PC-3 (cell line): ENCODE results near the gene TSFM. TPM values are rescaled to one million over a fixed set of nuclear protein-coding genes. Genes with fewer than 3 reads are reported as not detected.

Source experiments
- ATAC-seq: fragments of 200-7000 bp; cut with Tn5 transposase; 2 replicates; pipeline ENCODE4 v1.9.1; 2020; ENCODE audit warnings: mild to moderate bottlenecking, moderate library complexity
- BruUV-seq: library from RNA; stranded (reverse); fragments of 400-500 nt; replicated peaks from 2 replicates; lab custom pipeline; 2021; lab: Mats Ljungman, UMichigan
- CTCF ChIA-PET: fragments of 300-600 bp; sonication (Branson Sonifier 250); formaldehyde crosslinking; loops from one replicate; lab custom pipeline; 2022; ENCODE audit warnings: antibody characterized with exemption; lab: Charles Lee
- POLR2A ChIA-PET: fragments of 300-600 bp; sonication (Branson Sonifier 250); formaldehyde crosslinking; loops from one replicate; lab custom pipeline; 2022; ENCODE audit warnings: antibody characterized with exemption; ENCODE audit not compliant: unreplicated experiment; lab: Charles Lee
- DNase-seq: peaks from one replicate; pipeline ENCODE4 v3.0.0-alpha.2; 2015
- H2AFZ ChIP-seq: fragments of 300-600 bp; sonication (generic); 2 replicates; pipeline ENCODE4 v1.6.0; 2016; ENCODE audit warnings: antibody characterized with exemption, low read length
- H3F3A ChIP-seq: fragments of 300-600 bp; sonication (generic); one replicate; pipeline ENCODE4 v1.6.0; 2017; ENCODE audit warnings: antibody characterized with exemption, low read length, control low read depth, mild to moderate bottlenecking; ENCODE audit not compliant: unreplicated experiment
- H3K27ac ChIP-seq: fragments of 300-600 bp; sonication (generic); 2 replicates; pipeline ENCODE4 v1.5.1; 2016; ENCODE audit warnings: mild to moderate bottlenecking, low read length
- H3K27me3 ChIP-seq: fragments of 300-600 bp; sonication (generic); 2 replicates; pipeline ENCODE4 v1.6.1; 2016; ENCODE audit warnings: low read length, mixed read lengths
- H3K36me3 ChIP-seq: fragments of 300-600 bp; sonication (generic); 2 replicates; pipeline ENCODE4 v1.6.1; 2016; ENCODE audit warnings: low read depth, mixed run types, low read length, mixed read lengths
- H3K4me1 ChIP-seq: fragments of 300-600 bp; sonication (generic); 2 replicates; pipeline ENCODE4 v1.5.1; 2016; ENCODE audit warnings: low read length; ENCODE audit not compliant: insufficient read depth
- H3K4me2 ChIP-seq: fragments of 300-600 bp; sonication (generic); 2 replicates; pipeline ENCODE4 v1.6.0; 2016; ENCODE audit warnings: low read length
- H3K4me3 ChIP-seq: fragments of 300-600 bp; sonication (generic); 2 replicates; pipeline ENCODE4 v1.5.1; 2016; ENCODE audit warnings: mild to moderate bottlenecking, low read length, mixed read lengths
- H3K79me2 ChIP-seq: fragments of 300-600 bp; sonication (generic); 2 replicates; pipeline ENCODE4 v1.6.1; 2017; ENCODE audit warnings: low read length, mixed read lengths
- H3K9ac ChIP-seq: fragments of 300-600 bp; sonication (generic); 2 replicates; pipeline ENCODE4 v1.6.0; 2016; ENCODE audit warnings: mild to moderate bottlenecking, low read length
- H3K9me2 ChIP-seq: fragments of 300-600 bp; sonication (generic); replicated peaks from 2 replicates; pipeline ENCODE4 v1.6.1; 2016; ENCODE audit warnings: mixed run types, low read length, mixed read lengths
- H3K9me3 ChIP-seq: fragments of 300-600 bp; sonication (generic); 2 replicates; pipeline ENCODE4 v1.6.1; 2016; ENCODE audit warnings: low read length, mixed read lengths
- H4K20me1 ChIP-seq: fragments of 300-600 bp; sonication (generic); 2 replicates; pipeline ENCODE4 v1.6.1; 2016; ENCODE audit warnings: low read length, mixed read lengths
- EZH2 ChIP-seq: fragments of 300-600 bp; sonication (generic); IDR thresholded peaks from one replicate; pipeline ENCODE4 v1.6.1; 2017; ENCODE audit warnings: antibody characterized with exemption, mild to moderate bottlenecking, low read length; ENCODE audit not compliant: unreplicated experiment
- EZH2phosphoT487 ChIP-seq: fragments of 300-600 bp; sonication (generic); IDR thresholded peaks from 2 replicates; pipeline ENCODE4 v1.6.1; 2018; ENCODE audit warnings: mild to moderate bottlenecking, antibody characterized with exemption, low read length, borderline replicate concordance
- intact Hi-C: fragments of 100-400 bp; cut with micrococcal nuclease; formaldehyde crosslinking; loops from 2 replicates; pipeline ENCODE4 v1.9.0; 2023
- total RNA-seq: library from RNA; depleted of rRNA; stranded (reverse); fragments of >200 nt; gene quantifications from 2 replicates; pipeline ENCODE4 v1.2.3, GENCODE V29; 2014
- TF ChIP-seq, protein P1 (sequence below): fragments of 300-600 bp; sonication (generic); conservative IDR thresholded peaks from 2 replicates; pipeline ENCODE4 v1.5.1; 2017; ENCODE audit warnings: antibody characterized with exemption, low read depth, mild to moderate bottlenecking, low read length

The TSFM gene
- total RNA-seq, 1 experiment from 2014 or later = 63.0 TPM

DNA sequence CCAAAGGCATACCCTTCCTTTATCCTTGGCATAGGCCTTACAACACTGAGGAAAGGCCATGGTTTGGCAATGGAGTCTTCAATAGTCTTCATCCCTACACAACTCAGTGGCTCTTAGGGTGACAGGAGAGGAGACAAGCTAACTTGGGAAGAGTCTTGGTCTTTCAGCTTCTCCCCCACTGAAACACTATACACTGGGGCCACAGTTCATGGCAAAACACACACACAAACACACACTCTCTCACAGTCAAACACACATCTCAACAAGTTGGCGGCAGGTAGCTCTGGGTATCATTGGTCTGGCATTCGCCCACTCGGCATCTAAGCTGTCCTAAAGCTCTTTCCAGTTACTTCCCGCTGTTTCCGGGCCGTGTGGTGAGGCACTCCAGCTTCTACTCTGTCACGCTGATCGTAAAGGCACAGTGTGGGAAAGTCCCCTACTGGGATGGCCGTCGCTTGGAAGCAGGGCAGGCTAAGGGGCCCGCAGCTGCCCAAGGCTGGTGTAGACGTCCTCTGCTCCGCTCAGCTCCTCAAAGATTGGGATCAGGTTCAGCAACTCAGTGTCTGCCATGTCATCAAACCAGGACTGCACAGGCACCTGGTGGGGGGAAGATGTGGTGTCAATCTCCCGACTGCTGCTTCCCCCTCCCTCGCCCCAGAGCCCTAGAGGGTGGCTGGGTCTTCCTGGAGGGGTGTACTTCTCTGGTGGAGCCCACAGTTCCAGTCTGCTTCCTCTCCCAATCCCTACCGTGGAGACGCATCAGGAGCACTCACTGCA lies 40.7 kb downstream of the TSFM start:
- no peaks in the 10 kb centered on the region for H3K9me3 ChIP-seq
- no peaks in the 10 kb centered on the region for H3K9me2 ChIP-seq
- H3K27ac ChIP-seq = no peak overlapping the region
- ChIA-PET POLR2A (no interaction called here), CTCF (no interaction called here)
- H3F3A ChIP-seq = no peaks in the 10 kb centered on the region
- peaks cover 5% of the 10 kb centered on the region; the same call in 1 of the 2 replicates for H3K4me1 ChIP-seq
- ATAC-seq = no peak
- no peak overlapping the region for H2AFZ ChIP-seq
- H3K4me2 ChIP-seq = no peak overlapping the region
- H3K27me3 ChIP-seq = no peaks in the 10 kb centered on the region
- no peaks in the 10 kb centered on the region for H3K79me2 ChIP-seq
- no peaks in the 10 kb centered on the region for H4K20me1 ChIP-seq
- no TSS peak for BruUV-seq
- intact Hi-C loops = no loop called here
- H3K9ac ChIP-seq = no peak overlapping the region
- no peak for DNase-seq
- TF ChIP-seq, protein P1, sequence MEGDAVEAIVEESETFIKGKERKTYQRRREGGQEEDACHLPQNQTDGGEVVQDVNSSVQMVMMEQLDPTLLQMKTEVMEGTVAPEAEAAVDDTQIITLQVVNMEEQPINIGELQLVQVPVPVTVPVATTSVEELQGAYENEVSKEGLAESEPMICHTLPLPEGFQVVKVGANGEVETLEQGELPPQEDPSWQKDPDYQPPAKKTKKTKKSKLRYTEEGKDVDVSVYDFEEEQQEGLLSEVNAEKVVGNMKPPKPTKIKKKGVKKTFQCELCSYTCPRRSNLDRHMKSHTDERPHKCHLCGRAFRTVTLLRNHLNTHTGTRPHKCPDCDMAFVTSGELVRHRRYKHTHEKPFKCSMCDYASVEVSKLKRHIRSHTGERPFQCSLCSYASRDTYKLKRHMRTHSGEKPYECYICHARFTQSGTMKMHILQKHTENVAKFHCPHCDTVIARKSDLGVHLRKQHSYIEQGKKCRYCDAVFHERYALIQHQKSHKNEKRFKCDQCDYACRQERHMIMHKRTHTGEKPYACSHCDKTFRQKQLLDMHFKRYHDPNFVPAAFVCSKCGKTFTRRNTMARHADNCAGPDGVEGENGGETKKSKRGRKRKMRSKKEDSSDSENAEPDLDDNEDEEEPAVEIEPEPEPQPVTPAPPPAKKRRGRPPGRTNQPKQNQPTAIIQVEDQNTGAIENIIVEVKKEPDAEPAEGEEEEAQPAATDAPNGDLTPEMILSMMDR = no peak
- TF ChIP-seq EZH2 = no peak
- no peak for TF ChIP-seq EZH2phosphoT487
- H3K4me3 ChIP-seq = no peak overlapping the region
- H3K36me3 ChIP-seq = peaks cover 31% of the 10 kb centered on the region

DNA sequence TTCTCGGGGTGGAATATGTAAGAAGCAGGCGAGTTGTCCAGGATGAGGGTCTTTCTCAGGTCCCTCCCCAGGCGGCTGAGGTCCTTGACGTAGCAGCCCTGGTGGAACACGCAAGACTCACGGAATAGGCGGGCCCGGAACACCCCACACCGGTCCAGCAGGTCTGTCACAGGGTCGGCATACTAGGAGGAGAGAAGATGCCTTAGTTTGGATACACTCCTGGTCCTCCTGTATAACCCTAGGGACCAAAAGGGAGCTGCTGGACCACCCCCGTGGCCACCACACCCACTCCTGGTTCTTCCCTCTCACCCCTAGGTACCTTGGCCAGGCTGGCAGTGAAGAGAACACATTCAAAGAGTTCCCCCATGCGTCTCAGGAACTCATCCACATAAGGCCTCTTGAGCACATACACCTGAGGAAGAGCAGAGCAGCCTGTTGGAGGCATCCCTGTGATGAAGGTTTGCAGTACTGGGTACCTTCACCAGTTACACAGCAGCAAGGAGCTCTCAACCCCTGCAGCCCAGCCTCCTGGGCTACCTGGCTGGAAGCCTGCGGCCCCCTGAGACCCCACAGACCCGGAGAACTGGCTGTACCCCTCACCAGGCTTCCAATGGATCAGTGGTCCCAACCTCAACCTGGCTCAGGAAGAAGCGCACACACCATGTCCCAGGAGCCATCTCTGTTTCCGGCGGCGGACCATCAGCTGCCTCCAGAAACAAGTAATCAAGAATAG lies 41.5 kb downstream of the TSFM start:
- no TSS peak for BruUV-seq
- ATAC-seq (no peak), DNase-seq (no peak)
- Histone ChIP-seq H3F3A (peaks cover 3% of the 10 kb centered on the region), H4K20me1 (no peaks in the 10 kb centered on the region), H3K36me3 (peaks cover 38% of the 10 kb centered on the region), H3K9me3 (no peaks in the 10 kb centered on the region), H3K27me3 (no peaks in the 10 kb centered on the region), H3K9ac (no peak overlapping the region), H3K9me2 (no peaks in the 10 kb centered on the region), H3K4me3 (no peak overlapping the region), H3K4me1 (peaks cover 5% of the 10 kb centered on the region; the same call in 1 of the 2 replicates), H2AFZ (no peak overlapping the region), H3K4me2 (no peak overlapping the region), H3K27ac (no peak overlapping the region), H3K79me2 (no peaks in the 10 kb centered on the region)
- POLR2A ChIA-PET = no interaction called here
- intact Hi-C loops = no loop called here
- CTCF ChIA-PET = no interaction called here
- TF ChIP-seq EZH2 = no peak
- TF ChIP-seq EZH2phosphoT487 = no peak
- TF ChIP-seq, protein P1 = no peak

DNA sequence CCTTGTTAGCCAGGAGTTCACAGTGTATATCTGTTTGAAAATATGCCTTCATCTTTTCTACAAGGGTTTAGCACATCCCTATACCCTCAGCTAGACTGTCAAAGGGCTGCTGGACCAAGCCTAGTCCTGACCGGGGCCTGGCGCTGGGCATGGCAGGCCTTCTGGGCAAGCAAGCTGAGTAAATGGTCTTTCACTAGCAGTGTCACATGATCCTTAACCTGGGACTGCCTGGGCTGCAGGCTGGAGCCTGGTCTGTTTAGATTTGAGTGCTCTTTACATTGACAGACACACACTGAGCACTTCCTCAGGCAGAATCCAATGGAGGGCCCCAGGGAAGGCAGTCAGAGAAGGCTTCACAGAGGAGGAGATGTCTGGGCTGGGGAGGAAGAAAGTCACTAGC lies 42.9 kb downstream of the TSFM start:
- ChIA-PET POLR2A (no interaction called here), CTCF (no interaction called here)
- DNase-seq = no peak
- Histone ChIP-seq H3K27me3 (no peaks in the 10 kb centered on the region), H3K36me3 (peaks cover 38% of the 10 kb centered on the region), H4K20me1 (no peaks in the 10 kb centered on the region), H3K4me1 (peaks cover 5% of the 10 kb centered on the region; the same call in 1 of the 2 replicates), H3K9ac (no peak overlapping the region), H3K4me3 (no peak overlapping the region), H3K9me2 (no peaks in the 10 kb centered on the region), H3K27ac (no peak overlapping the region), H3K9me3 (no peaks in the 10 kb centered on the region), H2AFZ (no peak overlapping the region), H3K4me2 (no peak overlapping the region), H3F3A (peaks cover 3% of the 10 kb centered on the region), H3K79me2 (peaks cover 3% of the 10 kb centered on the region)
- intact Hi-C loops = no loop called here
- BruUV-seq = no TSS peak
- TF ChIP-seq EZH2phosphoT487 = no peak
- TF ChIP-seq, protein P1 = no peak
- no peak for TF ChIP-seq EZH2
- no peak for ATAC-seq
